Astrocyte (in vitro differentiated cells and primary cell): Measurements from ENCODE around the gene KIF26B. TPM values are rescaled to one million over a fixed set of nuclear protein-coding genes. Genes with fewer than 3 reads are reported as not detected.

ENCODE experiments used
- DNase-seq: peaks from one replicate; pipeline ENCODE4 v3.0.0-alpha.2; 2010; ENCODE audit warnings: low read depth
- FAIRE-seq: peaks from 2 replicates; lab custom pipeline; 2011; peaks lifted over from hg19 to GRCh38; lab: Jason Lieb, UNC
- H2AFZ ChIP-seq: 2 replicates; pipeline ENCODE4 v1.6.0; 2012; ENCODE audit warnings: low read depth, low read length, inconsistent platforms
- H3K27ac ChIP-seq: 2 replicates; pipeline ENCODE4 v1.5.1; 2011; ENCODE audit warnings: low read depth, low read length, inconsistent platforms
- H3K27me3 ChIP-seq: 2 replicates; pipeline ENCODE4 v1.6.0; 2011; ENCODE audit warnings: low read length, inconsistent platforms; ENCODE audit not compliant: insufficient read depth
- H3K36me3 ChIP-seq: 2 replicates; pipeline ENCODE4 v1.5.1; 2011; ENCODE audit warnings: low read length, inconsistent platforms; ENCODE audit not compliant: insufficient read depth
- H3K4me1 ChIP-seq: 2 replicates; pipeline ENCODE4 v1.5.1; 2011; ENCODE audit warnings: low read length, inconsistent platforms; ENCODE audit not compliant: insufficient read depth
- H3K4me2 ChIP-seq: 2 replicates; pipeline ENCODE4 v1.6.0; 2012; ENCODE audit warnings: low read length, inconsistent platforms
- H3K4me3 ChIP-seq: 2 replicates; pipeline ENCODE4 v1.5.1; 2011; ENCODE audit warnings: low read depth, mild to moderate bottlenecking, low read length, inconsistent platforms; ENCODE audit not compliant: insufficient read depth
- H3K79me2 ChIP-seq: 2 replicates; pipeline ENCODE4 v1.6.0; 2012; ENCODE audit warnings: mild to moderate bottlenecking, low read length, inconsistent platforms; ENCODE audit not compliant: insufficient read depth
- H3K9ac ChIP-seq: 2 replicates; pipeline ENCODE4 v1.6.0; 2012; ENCODE audit warnings: mild to moderate bottlenecking, low read length, inconsistent platforms
- H3K9me3 ChIP-seq: 2 replicates; pipeline ENCODE4 v1.5.1; 2012; ENCODE audit warnings: low read depth, mild to moderate bottlenecking, low read length, inconsistent platforms; ENCODE audit not compliant: insufficient read depth
- H4K20me1 ChIP-seq: 2 replicates; pipeline ENCODE4 v1.6.0; 2012; ENCODE audit warnings: low read length, inconsistent platforms; ENCODE audit not compliant: insufficient read depth
- H3K27ac Mint-ChIP-seq: one replicate; pipeline ENCODE4 v1.8.0; 2021; ENCODE audit warnings: mild to moderate bottlenecking, mixed read lengths; ENCODE audit not compliant: unreplicated experiment
- H3K27me3 Mint-ChIP-seq: one replicate; pipeline ENCODE4 v1.8.0; 2021; ENCODE audit warnings: low read depth, mixed read lengths; ENCODE audit not compliant: unreplicated experiment
- H3K36me3 Mint-ChIP-seq: one replicate; pipeline ENCODE4 v1.8.0; 2021; ENCODE audit warnings: low read depth, mixed read lengths; ENCODE audit not compliant: unreplicated experiment
- H3K4me1 Mint-ChIP-seq: one replicate; pipeline ENCODE4 v1.8.0; 2021; ENCODE audit warnings: low read depth, mixed read lengths; ENCODE audit not compliant: unreplicated experiment
- H3K4me3 Mint-ChIP-seq: one replicate; pipeline ENCODE4 v1.8.0; 2021; ENCODE audit warnings: mild to moderate bottlenecking, moderate library complexity, mixed read lengths; ENCODE audit not compliant: unreplicated experiment
- H3K9me3 Mint-ChIP-seq: one replicate; pipeline ENCODE4 v1.8.0; 2021; ENCODE audit warnings: mild to moderate bottlenecking, mixed read lengths; ENCODE audit not compliant: unreplicated experiment
- CTCF ChIP-seq: IDR thresholded peaks from 2 replicates; pipeline ENCODE4 v1.5.1; 2011; ENCODE audit warnings: low read depth, mild to moderate bottlenecking, inconsistent platforms, low read length, moderate library complexity; ENCODE audit not compliant: insufficient read depth
- EZH2 ChIP-seq: IDR thresholded peaks from 2 replicates; pipeline ENCODE4 v1.6.1; 2012; ENCODE audit warnings: mild to moderate bottlenecking, low read length, inconsistent platforms; ENCODE audit not compliant: insufficient read depth
- total RNA-seq: library from RNA; stranded (reverse); gene quantifications from 2 replicates; pipeline ENCODE4 v1.2.1, GENCODE V29; 2021

The KIF26B gene
- total RNA-seq, 1 donor from 2014 or later, result 6.8 TPM

GRCh38 chr1:245292141-245292540 lies 137.4 kb downstream of the KIF26B start:
- Histone ChIP-seq H3K4me1 (no peaks in the 10 kb centered on the region), H3K9ac (no peak overlapping the region), H3K4me2 (no peak overlapping the region), H3K27ac (no peak overlapping the region), H3K9me3 (no peaks in the 10 kb centered on the region), H2AFZ (no peak overlapping the region), H3K79me2 (no peaks in the 10 kb centered on the region), H3K36me3 (no peaks in the 10 kb centered on the region), H3K4me3 (no peak overlapping the region), H3K27me3 (peaks cover 2% of the 10 kb centered on the region), H4K20me1 (peaks cover 35% of the 10 kb centered on the region)
- Mint-ChIP-seq H3K27ac (no peak overlapping the region), H3K4me3 (no peak overlapping the region), H3K9me3 (peaks cover 6% of the 10 kb centered on the region), H3K36me3 (peaks cover 12% of the 10 kb centered on the region), H3K27me3 (peaks cover 11% of the 10 kb centered on the region), H3K4me1 (peaks cover 6% of the 10 kb centered on the region)
- no peak for DNase-seq
- TF ChIP-seq CTCF, result no peak
- no peak for TF ChIP-seq EZH2
- no peak for FAIRE-seq

- no peak for FAIRE-seq
- Mint-ChIP-seq H3K27me3 (peaks cover 11% of the 10 kb centered on the region), H3K27ac (no peak overlapping the region)
These were observed 137.8 kb downstream of the KIF26B start for GRCh38 chr1:245292553-245292952.

More at GRCh38 chr1:245292553-245292952, 137.8 kb downstream of the KIF26B start:
- Histone ChIP-seq H3K79me2 (no peaks in the 10 kb centered on the region), H3K27ac (no peak overlapping the region), H2AFZ (no peak overlapping the region), H3K9ac (no peak overlapping the region), H3K36me3 (no peaks in the 10 kb centered on the region), H3K4me2 (no peak overlapping the region), H3K9me3 (no peaks in the 10 kb centered on the region), H4K20me1 (peaks cover 35% of the 10 kb centered on the region), H3K27me3 (peaks cover 2% of the 10 kb centered on the region), H3K4me1 (no peaks in the 10 kb centered on the region), H3K4me3 (no peak overlapping the region)
- no peak for TF ChIP-seq CTCF
- no peak for TF ChIP-seq EZH2
- no peak for DNase-seq
- H3K36me3 Mint-ChIP-seq, result peaks cover 12% of the 10 kb centered on the region
- H3K4me3 Mint-ChIP-seq, result no peak overlapping the region
- peaks cover 6% of the 10 kb centered on the region for H3K4me1 Mint-ChIP-seq
- peaks cover 6% of the 10 kb centered on the region for H3K9me3 Mint-ChIP-seq
